Upper lobe of left lung (tissue), 6 donors: ENCODE data around the gene GFER. TPM values are rescaled to one million over a fixed set of nuclear protein-coding genes. Genes with fewer than 3 reads are reported as not detected.
A peak's percentile ranks its signal among the peaks of the same experiment; 100 is the strongest.
"Not testable (repeated sequence)": the region's sequence is repeated elsewhere in the genome, so short reads cannot be mapped to it uniquely, and the experiment has no call there.

Experiments used
- ATAC-seq, 2 donors: fragments of 200-7000 bp; cut with Tn5 transposase; one replicate each; pipeline ENCODE4 v1.9.1; 2022; ENCODE audit warnings: mild to moderate bottlenecking in 2 of 2, moderate library complexity in 2 of 2; ENCODE audit not compliant: low FRiP score in 2 of 2
- DNase-seq, 2 donors: peaks; one replicate each; pipeline ENCODE4 v3.0.0-alpha.2; 2019 to 2020
- H3K27ac ChIP-seq, 4 donors: fragments of 200-600 bp; sonication (generic); one replicate each; pipeline ENCODE4 v1.5.1; 2016 to 2019
- H3K27me3 ChIP-seq, 4 donors: fragments of 200-600 bp; sonication (generic); one replicate each; pipeline ENCODE4 v1.5.1; 2017 to 2019
- H3K36me3 ChIP-seq, 4 donors: fragments of 200-600 bp; sonication (generic); one replicate each; pipeline ENCODE4 v1.5.1; 2016 to 2019
- H3K4me1 ChIP-seq, 4 donors: fragments of 200-600 bp; sonication (generic); one replicate each; pipeline ENCODE4 v1.5.1; 2018 to 2019
- H3K4me3 ChIP-seq, 4 donors: fragments of 200-600 bp; sonication (generic); one replicate each; pipeline ENCODE4 v1.5.1; 2017 to 2019; ENCODE audit warnings: mild to moderate bottlenecking in 2 of 4, moderate library complexity in 1 of 4
- H3K9me3 ChIP-seq, 4 donors: fragments of 200-600 bp; sonication (generic); one replicate each; pipeline ENCODE4 v1.5.1; 2018 to 2019
- EP300 ChIP-seq, 4 donors: sonication (generic); formaldehyde crosslinking; IDR thresholded peaks; one replicate each; pipeline ENCODE4 v1.5.1; 2017; ENCODE audit warnings: antibody characterized with exemption in 4 of 4, control low read depth in 2 of 4
- POLR2A ChIP-seq, 4 donors: fragments of 450-650 bp; IDR thresholded peaks; one replicate each; pipeline ENCODE4 v1.5.1; 2016 to 2017; ENCODE audit warnings: antibody characterized with exemption in 4 of 4, mild to moderate bottlenecking in 2 of 4
- POLR2AphosphoS5 ChIP-seq, 2 donors: sonication (generic); formaldehyde crosslinking; IDR thresholded peaks; one replicate each; pipeline ENCODE4 v1.5.1; 2017; ENCODE audit warnings: antibody characterized with exemption in 2 of 2
- WGBS, 2 donors: methylation state at CpG; one replicate each; pipeline ENCODE4 v1.1.5; 2017 to 2018; 5-methylcytosine and 5-hydroxymethylcytosine counted together
- total RNA-seq, 6 donors: library from RNA; depleted of rRNA in 4 of 6; stranded (reverse); fragments of >200 nt in 4 of 6; gene quantifications; one replicate each; pipeline versions ENCODE4 v1.1.0 to v1.2.1, GENCODE V29; 2016 to 2021
- TF ChIP-seq, protein P1 (sequence below), 6 experiments: fragments of 450-650 bp in 4 of 6; fragments of 200-600 bp in 2 of 6; sonication (generic) in 2 of 6; IDR thresholded peaks; one replicate each; pipeline ENCODE4 v1.5.1; 2016 to 2019; ENCODE audit warnings: antibody characterized with exemption in 6 of 6
- donor health status: DM: no; HTN: no; CAD: no; lungs with moderate emphysema.
- donor health status: DM: no; HTN: yes; CAD: no; lungs with severe emphysema.

GFER gene
- total RNA-seq, 6 donors from 2014 or later, result 5.2 to 40.3 (median 24.7) TPM

DNA sequence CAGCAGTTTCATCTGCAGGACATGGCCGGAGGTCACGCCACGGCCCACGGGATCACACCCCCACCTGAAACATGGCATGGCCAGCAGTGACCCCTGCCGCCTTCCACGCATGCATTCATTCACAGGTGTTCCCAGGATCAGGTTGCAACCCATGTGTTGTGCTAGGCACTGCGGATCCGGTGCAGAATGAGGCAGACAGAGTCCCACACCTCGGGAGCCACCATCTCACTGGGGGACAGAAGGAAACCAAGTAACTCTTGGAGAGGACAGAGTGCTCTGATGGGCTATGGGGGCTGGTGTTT, 36.7 kb upstream of the GFER start:
- DNase-seq, result no peak
- no peaks in the 10 kb centered on the region for H3K9me3 ChIP-seq
- no peaks in the 10 kb centered on the region for H3K27me3 ChIP-seq
- no peak overlapping the region for H3K4me3 ChIP-seq
- no peak for TF ChIP-seq POLR2A (IDR thresholded peaks at IDR 0.05)
- WGBS, 2 donors, result 94% methylated on average over 3 to 9 of the region's 9 CpGs
- H3K4me1 ChIP-seq, result peaks cover 3 to 15% (median 4%) of the 10 kb centered on the region in 4 donors
- H3K36me3 ChIP-seq, result no peaks in the 10 kb centered on the region
- no peak for ATAC-seq
- no peak overlapping the region for H3K27ac ChIP-seq

DNA sequence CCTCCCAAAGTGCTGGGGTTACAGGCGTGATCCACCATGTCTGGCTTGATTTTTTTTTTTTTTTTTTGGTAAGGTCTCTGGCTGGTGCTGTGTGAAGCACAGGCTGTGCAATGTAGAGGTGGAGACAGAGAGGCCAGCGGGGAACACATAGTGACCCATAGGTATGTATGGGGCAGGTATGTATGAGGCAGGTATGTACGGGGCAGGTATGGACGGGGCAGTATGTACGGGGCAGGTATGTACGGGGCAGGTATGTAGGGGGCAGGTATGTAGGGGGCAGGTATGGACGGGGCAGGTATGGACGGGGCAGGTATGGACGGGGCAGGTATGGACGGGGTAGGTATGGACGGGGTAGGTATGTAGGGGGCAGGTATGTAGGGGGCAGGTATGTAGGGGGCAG, 34.5 kb upstream of the GFER start:
- no peak overlapping the region for H3K27ac ChIP-seq
- H3K27me3 ChIP-seq, result no peaks in the 10 kb centered on the region
- TF ChIP-seq POLR2AphosphoS5 (IDR thresholded peaks at IDR 0.05), result no peak
- no peak for TF ChIP-seq POLR2A (IDR thresholded peaks at IDR 0.05)
- no peak for TF ChIP-seq EP300 (IDR thresholded peaks at IDR 0.05)
- TF ChIP-seq, protein P1, sequence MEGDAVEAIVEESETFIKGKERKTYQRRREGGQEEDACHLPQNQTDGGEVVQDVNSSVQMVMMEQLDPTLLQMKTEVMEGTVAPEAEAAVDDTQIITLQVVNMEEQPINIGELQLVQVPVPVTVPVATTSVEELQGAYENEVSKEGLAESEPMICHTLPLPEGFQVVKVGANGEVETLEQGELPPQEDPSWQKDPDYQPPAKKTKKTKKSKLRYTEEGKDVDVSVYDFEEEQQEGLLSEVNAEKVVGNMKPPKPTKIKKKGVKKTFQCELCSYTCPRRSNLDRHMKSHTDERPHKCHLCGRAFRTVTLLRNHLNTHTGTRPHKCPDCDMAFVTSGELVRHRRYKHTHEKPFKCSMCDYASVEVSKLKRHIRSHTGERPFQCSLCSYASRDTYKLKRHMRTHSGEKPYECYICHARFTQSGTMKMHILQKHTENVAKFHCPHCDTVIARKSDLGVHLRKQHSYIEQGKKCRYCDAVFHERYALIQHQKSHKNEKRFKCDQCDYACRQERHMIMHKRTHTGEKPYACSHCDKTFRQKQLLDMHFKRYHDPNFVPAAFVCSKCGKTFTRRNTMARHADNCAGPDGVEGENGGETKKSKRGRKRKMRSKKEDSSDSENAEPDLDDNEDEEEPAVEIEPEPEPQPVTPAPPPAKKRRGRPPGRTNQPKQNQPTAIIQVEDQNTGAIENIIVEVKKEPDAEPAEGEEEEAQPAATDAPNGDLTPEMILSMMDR (IDR thresholded peaks at IDR 0.05), result no peak
- H3K4me3 ChIP-seq, result no peak overlapping the region
- no peaks in the 10 kb centered on the region for H3K36me3 ChIP-seq
- ATAC-seq (no peak), DNase-seq (no peak)
- no peaks in the 10 kb centered on the region for H3K9me3 ChIP-seq
- H3K4me1 ChIP-seq, result no peaks in the 10 kb centered on the region
- 89% methylated on average over 10 to 11 of the region's 11 CpGs for WGBS, 2 donors

DNA sequence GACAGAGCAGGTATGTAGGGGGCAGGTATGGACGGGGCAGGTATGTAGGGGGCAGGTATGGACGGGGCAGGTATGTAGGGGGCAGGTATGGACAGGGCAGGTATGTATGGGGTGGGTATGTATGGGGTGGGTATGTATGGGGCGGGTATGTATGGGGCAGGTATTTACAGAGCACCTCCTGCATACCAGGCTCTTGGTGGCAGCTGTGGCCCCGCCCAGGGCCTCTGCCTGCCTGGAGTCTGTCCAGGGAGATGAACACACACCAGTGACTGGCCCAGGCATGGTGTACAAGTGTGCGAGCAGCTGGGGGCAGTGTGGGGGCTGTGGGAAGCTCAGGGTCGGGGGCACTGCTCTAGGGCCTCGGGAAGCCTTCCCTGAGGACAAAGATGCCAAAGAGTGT, 33.9 kb upstream of the GFER start:
- no peaks in the 10 kb centered on the region for H3K9me3 ChIP-seq
- no peak overlapping the region for H3K27ac ChIP-seq
- DNase-seq (no peak), ATAC-seq (no peak)
- no peak overlapping the region for H3K4me3 ChIP-seq
- no peak for TF ChIP-seq EP300 (IDR thresholded peaks at IDR 0.05)
- H3K36me3 ChIP-seq, result no peaks in the 10 kb centered on the region
- H3K27me3 ChIP-seq, result no peaks in the 10 kb centered on the region
- no peaks in the 10 kb centered on the region for H3K4me1 ChIP-seq
- 65 to 69% methylated on average over 2 to 7 of the region's 7 CpGs for WGBS, 2 donors

DNA sequence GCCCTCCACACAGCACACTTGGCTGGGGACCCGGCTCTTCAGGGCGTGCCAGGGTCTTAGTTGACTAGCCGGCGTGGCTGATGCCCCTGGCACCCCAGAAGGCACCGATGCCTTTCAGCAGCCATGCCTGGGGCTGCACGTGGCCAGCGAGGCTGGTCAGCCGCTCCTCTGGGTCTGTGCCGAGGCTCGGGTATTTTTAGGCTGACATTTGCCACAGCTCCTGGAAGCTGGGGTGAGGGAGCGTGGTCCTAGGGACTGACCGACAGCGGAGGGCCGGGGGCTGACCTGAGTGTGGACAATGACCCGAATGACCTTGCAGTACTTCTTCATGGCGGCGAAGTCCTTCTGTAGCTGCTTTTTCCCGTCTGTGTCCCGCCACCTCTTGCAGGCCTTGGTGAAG, 33.4 kb upstream of the GFER start:
- Histone ChIP-seq H3K9me3 (no peaks in the 10 kb centered on the region), H3K27me3 (no peaks in the 10 kb centered on the region), H3K4me1 (no peaks in the 10 kb centered on the region), H3K4me3 (no peak overlapping the region), H3K36me3 (no peaks in the 10 kb centered on the region), H3K27ac (no peak overlapping the region)
- WGBS, 2 donors, result 81 to 100% methylated on average over 2 to 19 of the region's 19 CpGs
- DNase-seq, result no peak
- TF ChIP-seq, protein P1 (IDR thresholded peaks at IDR 0.05), result no peak
- no peak for TF ChIP-seq POLR2A (IDR thresholded peaks at IDR 0.05)
- no peak for TF ChIP-seq POLR2AphosphoS5 (IDR thresholded peaks at IDR 0.05)
- no peak for TF ChIP-seq EP300 (IDR thresholded peaks at IDR 0.05)
- no peak for ATAC-seq

DNA sequence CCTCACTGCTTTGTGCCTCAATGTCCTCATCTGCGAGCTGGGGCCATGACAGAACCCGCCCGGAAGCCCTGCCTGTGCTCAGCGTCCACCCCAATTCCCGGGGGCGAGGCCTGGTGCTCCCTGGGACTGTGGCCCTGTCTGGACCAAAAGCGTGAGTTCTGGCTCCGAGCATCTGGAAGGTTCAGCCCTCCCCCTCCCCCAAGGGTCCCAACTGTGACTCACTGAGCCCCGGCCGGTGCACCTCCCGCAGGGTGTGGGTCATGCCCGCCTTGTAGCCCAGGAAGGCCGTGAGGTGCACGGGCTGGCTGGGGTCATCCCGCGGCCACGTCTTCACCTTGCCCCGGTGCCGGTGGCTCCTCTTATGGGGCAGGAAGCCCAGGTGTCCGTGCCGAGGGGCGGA, 30.3 kb upstream of the GFER start:
- WGBS, 2 donors, result 91 to 93% methylated on average over 13 to 21 of the region's 22 CpGs
- Histone ChIP-seq H3K27me3 (no peaks in the 10 kb centered on the region), H3K4me3 (no peak overlapping the region), H3K4me1 (peaks cover 0 to 2% (median under 1%) of the 10 kb centered on the region in 4 donors), H3K27ac (no peak overlapping the region), H3K9me3 (no peaks in the 10 kb centered on the region), H3K36me3 (no peaks in the 10 kb centered on the region)
- ATAC-seq (peak in 1 of 2 donors; percentile 50), DNase-seq (peak in 1 of 2 donors; percentile 77)
- TF ChIP-seq EP300 (IDR thresholded peaks at IDR 0.05) (no peak), POLR2AphosphoS5 (IDR thresholded peaks at IDR 0.05) (no peak), POLR2A (IDR thresholded peaks at IDR 0.05) (no peak)
- TF ChIP-seq, protein P1 (IDR thresholded peaks at IDR 0.05), result no peak

DNA sequence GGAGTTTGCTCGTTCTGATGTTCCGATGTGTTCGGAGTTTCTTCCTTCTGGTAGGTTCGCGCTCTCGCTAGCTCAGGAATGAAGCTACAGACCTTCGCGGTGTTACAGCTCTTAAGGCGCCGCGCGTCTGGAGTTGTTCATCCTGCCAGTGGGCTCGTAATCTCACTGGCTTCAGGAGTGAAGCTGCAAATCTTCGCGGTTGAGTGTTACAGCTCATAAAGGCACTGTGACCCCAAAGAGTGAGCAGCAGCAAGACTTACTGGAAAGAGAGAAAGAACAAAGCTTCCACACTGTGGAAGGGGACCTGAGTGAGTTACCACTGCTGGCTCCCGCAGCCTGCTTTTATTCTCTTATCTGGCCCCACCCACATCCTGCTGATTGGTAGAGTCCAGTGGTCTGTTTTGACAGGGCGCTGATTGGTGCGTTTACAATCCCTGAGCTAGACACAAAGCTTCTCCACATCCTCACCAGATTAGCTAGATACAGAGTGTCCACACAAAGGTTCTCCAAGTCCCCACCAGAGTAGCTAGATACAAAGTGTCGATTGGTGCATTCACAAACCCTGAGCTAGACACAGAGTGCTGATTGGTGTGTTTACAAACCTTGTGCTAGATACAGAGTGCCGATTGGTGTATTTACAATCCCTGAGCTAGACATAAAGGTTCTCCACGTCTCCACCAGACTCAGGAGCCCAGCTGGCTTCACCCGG, 26.4 kb upstream of the GFER start:
- Histone ChIP-seq H3K36me3 (peaks cover 14 to 20% (median 15%) of the 10 kb centered on the region in 4 donors), H3K4me1 (peaks cover 13 to 27% (median 18%) of the 10 kb centered on the region in 4 donors)
- WGBS, 2 donors, result 88% methylated on average over 16 to 20 of the region's 22 CpGs
- H3K9me3 ChIP-seq, ATAC-seq, H3K27me3 ChIP-seq, H3K4me3 ChIP-seq, H3K27ac ChIP-seq, DNase-seq: not testable (repeated sequence)

DNA sequence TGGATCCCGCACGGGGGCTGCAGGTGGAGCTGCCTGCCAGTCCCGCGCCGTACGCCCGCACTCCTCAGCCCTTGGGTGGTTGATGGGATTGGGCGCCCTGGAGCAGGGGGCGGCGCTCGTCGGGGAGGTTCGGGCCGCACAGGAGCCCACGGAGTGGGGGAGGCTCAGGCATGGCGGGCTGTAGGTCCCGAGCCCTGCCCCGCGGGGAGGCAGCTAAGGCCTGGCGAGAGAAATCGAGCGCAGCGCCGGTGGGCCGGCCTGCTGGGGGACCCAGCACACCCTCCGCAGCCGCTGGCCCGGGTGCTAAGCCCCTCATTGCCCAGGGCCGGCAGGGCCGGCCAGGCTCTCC, 25.9 kb upstream of the GFER start:
- not testable (repeated sequence) for H3K4me3 ChIP-seq, ATAC-seq, H3K27me3 ChIP-seq, H3K27ac ChIP-seq, H3K9me3 ChIP-seq
- WGBS, 2 donors, result 76 to 87% methylated on average over 7 to 10 of the region's 30 CpGs
- Histone ChIP-seq H3K4me1 (peaks cover 16 to 31% (median 20%) of the 10 kb centered on the region in 4 donors), H3K36me3 (peaks cover 14 to 25% (median 21%) of the 10 kb centered on the region in 4 donors)
- peak in 1 of 2 donors; percentile 84 for DNase-seq
